ENCODE data around the gene ESF1. TPM values are rescaled to one million over a fixed set of nuclear protein-coding genes. Genes with fewer than 3 reads are reported as not detected.

Gene ESF1
- total and polyA plus RNA-seq, 2 experiments from 2014 or later = 20.5 to 71.7 TPM

DNA sequence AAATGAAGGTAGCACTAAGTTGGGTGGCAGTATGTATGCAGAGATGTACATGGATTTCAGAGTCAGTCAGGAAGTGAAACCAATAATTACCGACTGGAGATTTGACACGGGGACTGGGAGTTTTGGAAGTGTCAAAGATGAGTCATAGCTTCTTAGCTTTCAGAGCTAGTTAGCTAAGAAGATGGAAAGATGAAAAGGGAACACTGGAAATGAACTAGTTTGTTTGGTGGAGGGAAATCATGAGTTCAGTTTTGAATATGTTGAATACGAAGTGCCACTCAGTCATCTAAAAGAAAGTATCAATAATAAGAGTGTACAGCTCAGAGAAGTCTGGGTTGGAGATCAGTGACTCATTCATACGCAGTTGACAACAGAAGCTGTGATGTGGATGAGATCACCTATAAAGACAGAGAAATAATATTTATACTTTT is 7.5 kb downstream of the ESF1 start:
- Histone ChIP-seq H4K20me1 (replicated peaks; ENCODE audit: insufficient read depth) (0 out of 2 replicates have a peak, but pooled peaks cover 18% of the 10 kb centered on the region), H3K27ac (ENCODE audit: low read depth) (no peak overlapping the region), H3K4me2 (no peak overlapping the region), H3K4me1 (ENCODE audit: insufficient read depth) (no peaks in the 10 kb centered on the region), H3K4me3 (no peak overlapping the region), H3K79me2 (replicated peaks; ENCODE audit: insufficient read depth) (peaks cover 46% of the 10 kb centered on the region), H3F3A (replicated peaks; ENCODE audit: low read depth) (no peaks in the 10 kb centered on the region), H2AFZ (no peak overlapping the region), H3K27me3 (ENCODE audit: insufficient read depth) (no peaks in the 10 kb centered on the region), H3K9me2 (ENCODE audit: insufficient read depth) (no peaks in the 10 kb centered on the region), H3K36me3 (ENCODE audit: insufficient read depth) (peaks cover 62% of the 10 kb centered on the region)
- Mint-ChIP-seq H3K9me3 (no peaks in the 10 kb centered on the region), H3K27ac (no peak overlapping the region), H3K4me1 (no peaks in the 10 kb centered on the region), H3K36me3 (ENCODE audit: low read depth) (peaks cover 67% of the 10 kb centered on the region), H3K27me3 (ENCODE audit: insufficient read depth, low read depth, poor library complexity) (no peaks in the 10 kb centered on the region), H3K4me3 (no peak overlapping the region)
- no peak for ATAC-seq
- TF ChIP-seq, protein P1, sequence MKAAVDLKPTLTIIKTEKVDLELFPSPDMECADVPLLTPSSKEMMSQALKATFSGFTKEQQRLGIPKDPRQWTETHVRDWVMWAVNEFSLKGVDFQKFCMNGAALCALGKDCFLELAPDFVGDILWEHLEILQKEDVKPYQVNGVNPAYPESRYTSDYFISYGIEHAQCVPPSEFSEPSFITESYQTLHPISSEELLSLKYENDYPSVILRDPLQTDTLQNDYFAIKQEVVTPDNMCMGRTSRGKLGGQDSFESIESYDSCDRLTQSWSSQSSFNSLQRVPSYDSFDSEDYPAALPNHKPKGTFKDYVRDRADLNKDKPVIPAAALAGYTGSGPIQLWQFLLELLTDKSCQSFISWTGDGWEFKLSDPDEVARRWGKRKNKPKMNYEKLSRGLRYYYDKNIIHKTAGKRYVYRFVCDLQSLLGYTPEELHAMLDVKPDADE (IDR thresholded peaks at IDR 0.05) = no peak
- TF ChIP-seq ZNF114 (CRISPR knock-in tag; IDR thresholded peaks at IDR 0.05) (no peak), POLR2AphosphoS5 (IDR thresholded peaks at IDR 0.05; ENCODE audit: low read depth) (no peak), NANOG (IDR thresholded peaks at IDR 0.05; ENCODE audit: borderline replicate concordance) (no peak), JUNB (IDR thresholded peaks at IDR 0.05; ENCODE audit: unreplicated experiment) (no peak), CREB1 (CRISPR knock-in tag; IDR thresholded peaks at IDR 0.05; ENCODE audit: low read depth) (no peak), EZH2phosphoT487 (IDR thresholded peaks at IDR 0.05; ENCODE audit: unreplicated experiment) (no peak), EZH2 (IDR thresholded peaks at IDR 0.05; ENCODE audit: low read depth, unreplicated experiment) (no peak), STAT1 (IDR thresholded peaks at IDR 0.05; ENCODE audit: unreplicated experiment) (no peak), ZNF331 (CRISPR knock-in tag; IDR thresholded peaks at IDR 0.05; ENCODE audit: low read depth) (no peak)
- TF ChIP-seq, protein P2, sequence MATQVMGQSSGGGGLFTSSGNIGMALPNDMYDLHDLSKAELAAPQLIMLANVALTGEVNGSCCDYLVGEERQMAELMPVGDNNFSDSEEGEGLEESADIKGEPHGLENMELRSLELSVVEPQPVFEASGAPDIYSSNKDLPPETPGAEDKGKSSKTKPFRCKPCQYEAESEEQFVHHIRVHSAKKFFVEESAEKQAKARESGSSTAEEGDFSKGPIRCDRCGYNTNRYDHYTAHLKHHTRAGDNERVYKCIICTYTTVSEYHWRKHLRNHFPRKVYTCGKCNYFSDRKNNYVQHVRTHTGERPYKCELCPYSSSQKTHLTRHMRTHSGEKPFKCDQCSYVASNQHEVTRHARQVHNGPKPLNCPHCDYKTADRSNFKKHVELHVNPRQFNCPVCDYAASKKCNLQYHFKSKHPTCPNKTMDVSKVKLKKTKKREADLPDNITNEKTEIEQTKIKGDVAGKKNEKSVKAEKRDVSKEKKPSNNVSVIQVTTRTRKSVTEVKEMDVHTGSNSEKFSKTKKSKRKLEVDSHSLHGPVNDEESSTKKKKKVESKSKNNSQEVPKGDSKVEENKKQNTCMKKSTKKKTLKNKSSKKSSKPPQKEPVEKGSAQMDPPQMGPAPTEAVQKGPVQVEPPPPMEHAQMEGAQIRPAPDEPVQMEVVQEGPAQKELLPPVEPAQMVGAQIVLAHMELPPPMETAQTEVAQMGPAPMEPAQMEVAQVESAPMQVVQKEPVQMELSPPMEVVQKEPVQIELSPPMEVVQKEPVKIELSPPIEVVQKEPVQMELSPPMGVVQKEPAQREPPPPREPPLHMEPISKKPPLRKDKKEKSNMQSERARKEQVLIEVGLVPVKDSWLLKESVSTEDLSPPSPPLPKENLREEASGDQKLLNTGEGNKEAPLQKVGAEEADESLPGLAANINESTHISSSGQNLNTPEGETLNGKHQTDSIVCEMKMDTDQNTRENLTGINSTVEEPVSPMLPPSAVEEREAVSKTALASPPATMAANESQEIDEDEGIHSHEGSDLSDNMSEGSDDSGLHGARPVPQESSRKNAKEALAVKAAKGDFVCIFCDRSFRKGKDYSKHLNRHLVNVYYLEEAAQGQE (IDR thresholded peaks at IDR 0.05; ENCODE audit: unreplicated experiment) = no peak
- TF ChIP-seq, protein P3, sequence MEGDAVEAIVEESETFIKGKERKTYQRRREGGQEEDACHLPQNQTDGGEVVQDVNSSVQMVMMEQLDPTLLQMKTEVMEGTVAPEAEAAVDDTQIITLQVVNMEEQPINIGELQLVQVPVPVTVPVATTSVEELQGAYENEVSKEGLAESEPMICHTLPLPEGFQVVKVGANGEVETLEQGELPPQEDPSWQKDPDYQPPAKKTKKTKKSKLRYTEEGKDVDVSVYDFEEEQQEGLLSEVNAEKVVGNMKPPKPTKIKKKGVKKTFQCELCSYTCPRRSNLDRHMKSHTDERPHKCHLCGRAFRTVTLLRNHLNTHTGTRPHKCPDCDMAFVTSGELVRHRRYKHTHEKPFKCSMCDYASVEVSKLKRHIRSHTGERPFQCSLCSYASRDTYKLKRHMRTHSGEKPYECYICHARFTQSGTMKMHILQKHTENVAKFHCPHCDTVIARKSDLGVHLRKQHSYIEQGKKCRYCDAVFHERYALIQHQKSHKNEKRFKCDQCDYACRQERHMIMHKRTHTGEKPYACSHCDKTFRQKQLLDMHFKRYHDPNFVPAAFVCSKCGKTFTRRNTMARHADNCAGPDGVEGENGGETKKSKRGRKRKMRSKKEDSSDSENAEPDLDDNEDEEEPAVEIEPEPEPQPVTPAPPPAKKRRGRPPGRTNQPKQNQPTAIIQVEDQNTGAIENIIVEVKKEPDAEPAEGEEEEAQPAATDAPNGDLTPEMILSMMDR (conservative IDR thresholded peaks at IDR 0.05; ENCODE audit: low read depth in 2 of 2) = no peak
- TF ChIP-seq, protein P4, sequence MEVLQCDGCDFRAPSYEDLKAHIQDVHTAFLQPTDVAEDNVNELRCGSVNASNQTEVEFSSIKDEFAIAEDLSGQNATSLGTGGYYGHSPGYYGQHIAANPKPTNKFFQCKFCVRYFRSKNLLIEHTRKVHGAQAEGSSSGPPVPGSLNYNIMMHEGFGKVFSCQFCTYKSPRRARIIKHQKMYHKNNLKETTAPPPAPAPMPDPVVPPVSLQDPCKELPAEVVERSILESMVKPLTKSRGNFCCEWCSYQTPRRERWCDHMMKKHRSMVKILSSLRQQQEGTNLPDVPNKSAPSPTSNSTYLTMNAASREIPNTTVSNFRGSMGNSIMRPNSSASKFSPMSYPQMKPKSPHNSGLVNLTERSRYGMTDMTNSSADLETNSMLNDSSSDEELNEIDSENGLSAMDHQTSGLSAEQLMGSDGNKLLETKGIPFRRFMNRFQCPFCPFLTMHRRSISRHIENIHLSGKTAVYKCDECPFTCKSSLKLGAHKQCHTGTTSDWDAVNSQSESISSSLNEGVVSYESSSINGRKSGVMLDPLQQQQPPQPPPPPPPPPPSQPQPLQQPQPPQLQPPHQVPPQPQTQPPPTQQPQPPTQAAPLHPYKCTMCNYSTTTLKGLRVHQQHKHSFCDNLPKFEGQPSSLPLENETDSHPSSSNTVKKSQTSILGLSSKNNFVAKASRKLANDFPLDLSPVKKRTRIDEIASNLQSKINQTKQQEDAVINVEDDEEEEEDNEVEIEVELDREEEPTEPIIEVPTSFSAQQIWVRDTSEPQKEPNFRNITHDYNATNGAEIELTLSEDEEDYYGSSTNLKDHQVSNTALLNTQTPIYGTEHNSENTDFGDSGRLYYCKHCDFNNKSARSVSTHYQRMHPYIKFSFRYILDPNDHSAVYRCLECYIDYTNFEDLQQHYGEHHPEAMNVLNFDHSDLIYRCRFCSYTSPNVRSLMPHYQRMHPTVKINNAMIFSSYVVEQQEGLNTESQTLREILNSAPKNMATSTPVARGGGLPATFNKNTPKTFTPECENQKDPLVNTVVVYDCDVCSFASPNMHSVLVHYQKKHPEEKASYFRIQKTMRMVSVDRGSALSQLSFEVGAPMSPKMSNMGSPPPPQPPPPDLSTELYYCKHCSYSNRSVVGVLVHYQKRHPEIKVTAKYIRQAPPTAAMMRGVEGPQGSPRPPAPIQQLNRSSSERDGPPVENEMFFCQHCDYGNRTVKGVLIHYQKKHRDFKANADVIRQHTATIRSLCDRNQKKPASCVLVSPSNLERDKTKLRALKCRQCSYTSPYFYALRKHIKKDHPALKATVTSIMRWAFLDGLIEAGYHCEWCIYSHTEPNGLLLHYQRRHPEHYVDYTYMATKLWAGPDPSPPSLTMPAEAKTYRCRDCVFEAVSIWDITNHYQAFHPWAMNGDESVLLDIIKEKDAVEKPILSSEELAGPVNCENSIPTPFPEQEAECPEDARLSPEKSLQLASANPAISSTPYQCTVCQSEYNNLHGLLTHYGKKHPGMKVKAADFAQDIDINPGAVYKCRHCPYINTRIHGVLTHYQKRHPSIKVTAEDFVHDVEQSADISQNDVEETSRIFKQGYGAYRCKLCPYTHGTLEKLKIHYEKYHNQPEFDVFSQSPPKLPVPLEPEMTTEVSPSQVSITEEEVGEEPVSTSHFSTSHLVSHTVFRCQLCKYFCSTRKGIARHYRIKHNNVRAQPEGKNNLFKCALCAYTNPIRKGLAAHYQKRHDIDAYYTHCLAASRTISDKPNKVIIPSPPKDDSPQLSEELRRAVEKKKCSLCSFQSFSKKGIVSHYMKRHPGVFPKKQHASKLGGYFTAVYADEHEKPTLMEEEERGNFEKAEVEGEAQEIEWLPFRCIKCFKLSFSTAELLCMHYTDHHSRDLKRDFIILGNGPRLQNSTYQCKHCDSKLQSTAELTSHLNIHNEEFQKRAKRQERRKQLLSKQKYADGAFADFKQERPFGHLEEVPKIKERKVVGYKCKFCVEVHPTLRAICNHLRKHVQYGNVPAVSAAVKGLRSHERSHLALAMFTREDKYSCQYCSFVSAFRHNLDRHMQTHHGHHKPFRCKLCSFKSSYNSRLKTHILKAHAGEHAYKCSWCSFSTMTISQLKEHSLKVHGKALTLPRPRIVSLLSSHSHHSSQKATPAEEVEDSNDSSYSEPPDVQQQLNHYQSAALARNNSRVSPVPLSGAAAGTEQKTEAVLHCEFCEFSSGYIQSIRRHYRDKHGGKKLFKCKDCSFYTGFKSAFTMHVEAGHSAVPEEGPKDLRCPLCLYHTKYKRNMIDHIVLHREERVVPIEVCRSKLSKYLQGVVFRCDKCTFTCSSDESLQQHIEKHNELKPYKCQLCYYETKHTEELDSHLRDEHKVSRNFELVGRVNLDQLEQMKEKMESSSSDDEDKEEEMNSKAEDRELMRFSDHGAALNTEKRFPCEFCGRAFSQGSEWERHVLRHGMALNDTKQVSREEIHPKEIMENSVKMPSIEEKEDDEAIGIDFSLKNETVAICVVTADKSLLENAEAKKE (CRISPR knock-in tag; IDR thresholded peaks at IDR 0.05) = no peak
- no peak for DNase-seq (ENCODE audit: low spot score)
